ENCODE results near the gene RBM20.

DNA sequence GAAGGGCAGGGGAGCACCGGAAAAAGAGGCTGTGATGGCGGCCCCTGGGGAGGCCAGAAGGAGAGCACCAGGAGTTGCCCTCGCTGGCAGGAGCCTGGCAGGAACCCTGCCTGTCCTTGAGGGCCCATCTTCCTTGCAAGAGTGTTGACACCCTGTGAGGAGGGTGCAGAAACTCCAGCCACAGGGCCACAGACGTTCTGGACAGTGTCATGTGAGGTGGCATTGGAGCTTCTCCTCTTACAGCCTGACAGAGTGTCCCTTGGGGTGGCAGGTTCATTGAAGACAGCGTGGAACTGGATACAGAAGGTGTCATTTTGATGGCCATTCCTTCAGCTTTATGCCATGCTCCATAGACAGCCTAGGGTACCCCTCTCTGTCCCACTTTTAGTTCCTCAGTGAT lies 54.2 kb downstream of the RBM20 start:
- TF ChIP-seq, protein P1, sequence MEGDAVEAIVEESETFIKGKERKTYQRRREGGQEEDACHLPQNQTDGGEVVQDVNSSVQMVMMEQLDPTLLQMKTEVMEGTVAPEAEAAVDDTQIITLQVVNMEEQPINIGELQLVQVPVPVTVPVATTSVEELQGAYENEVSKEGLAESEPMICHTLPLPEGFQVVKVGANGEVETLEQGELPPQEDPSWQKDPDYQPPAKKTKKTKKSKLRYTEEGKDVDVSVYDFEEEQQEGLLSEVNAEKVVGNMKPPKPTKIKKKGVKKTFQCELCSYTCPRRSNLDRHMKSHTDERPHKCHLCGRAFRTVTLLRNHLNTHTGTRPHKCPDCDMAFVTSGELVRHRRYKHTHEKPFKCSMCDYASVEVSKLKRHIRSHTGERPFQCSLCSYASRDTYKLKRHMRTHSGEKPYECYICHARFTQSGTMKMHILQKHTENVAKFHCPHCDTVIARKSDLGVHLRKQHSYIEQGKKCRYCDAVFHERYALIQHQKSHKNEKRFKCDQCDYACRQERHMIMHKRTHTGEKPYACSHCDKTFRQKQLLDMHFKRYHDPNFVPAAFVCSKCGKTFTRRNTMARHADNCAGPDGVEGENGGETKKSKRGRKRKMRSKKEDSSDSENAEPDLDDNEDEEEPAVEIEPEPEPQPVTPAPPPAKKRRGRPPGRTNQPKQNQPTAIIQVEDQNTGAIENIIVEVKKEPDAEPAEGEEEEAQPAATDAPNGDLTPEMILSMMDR (IDR thresholded peaks at IDR 0.05) = no peak
- TF ChIP-seq POLR2A (IDR thresholded peaks at IDR 0.05) = no peak

All from suprapubic skin (tissue), 3 donors.